Transverse colon (tissue), 4 donors: ENCODE data around the gene C1QTNF6.

Experiments used
- POLR2A ChIP-seq: fragments of 450-650 bp; IDR thresholded peaks from one replicate; pipeline ENCODE4 v1.6.1; 2016; ENCODE audit warnings: antibody characterized with exemption, mild to moderate bottlenecking, moderate library complexity
- POLR2AphosphoS5 ChIP-seq, 3 donors: sonication (generic); formaldehyde crosslinking; IDR thresholded peaks; one replicate each; pipeline ENCODE4 v1.6.1; 2016; ENCODE audit warnings: antibody characterized with exemption in 3 of 3
- TF ChIP-seq, protein P1 (sequence below), 5 experiments: fragments of 200-600 bp in 3 of 5; fragments of 450-650 bp in 2 of 5; sonication (generic) in 3 of 5; IDR thresholded peaks; 1 replicate in 2 of 5; 2 replicates in 3 of 5; pipeline ENCODE4 v1.5.1; 2016 to 2017; ENCODE audit warnings: antibody characterized with exemption in 5 of 5, inconsistent platforms in 3 of 5, mild to moderate bottlenecking in 2 of 5, moderate library complexity in 1 of 5

DNA sequence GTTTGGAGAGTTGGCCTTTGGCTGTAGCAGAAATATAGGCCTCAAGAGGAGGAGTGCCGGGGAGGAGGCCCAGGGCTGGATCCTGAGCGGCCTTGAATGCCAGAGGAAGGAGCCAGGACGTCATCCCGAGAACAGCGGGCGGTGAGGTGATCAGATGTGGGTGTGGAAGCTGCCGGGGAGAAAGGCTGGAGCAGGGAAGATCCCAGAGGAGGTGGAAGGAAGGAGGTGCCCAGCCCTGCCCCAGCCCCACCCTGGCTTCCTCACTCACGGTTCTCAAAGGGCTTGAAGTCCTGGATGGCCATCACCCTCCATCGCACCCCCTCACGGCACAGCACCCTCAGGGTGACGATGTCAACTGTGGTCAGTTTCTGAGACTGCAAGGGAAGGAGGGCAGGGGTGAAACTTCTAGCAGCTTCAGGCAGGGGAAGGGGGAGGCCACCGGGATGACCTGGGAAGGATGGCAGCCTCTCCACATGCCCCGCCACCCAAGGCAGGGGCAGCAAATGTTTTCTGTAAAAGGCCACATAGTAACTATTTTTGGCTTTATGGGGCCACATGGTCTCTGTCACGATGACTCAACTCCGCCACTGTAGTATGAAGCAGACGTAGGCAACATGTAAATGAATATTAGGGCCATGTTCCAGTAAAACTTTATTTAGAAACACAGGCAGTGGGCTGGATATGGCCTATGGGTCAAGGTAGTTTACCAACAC, 49.0 kb downstream of the C1QTNF6 start:
- TF ChIP-seq, protein P1, sequence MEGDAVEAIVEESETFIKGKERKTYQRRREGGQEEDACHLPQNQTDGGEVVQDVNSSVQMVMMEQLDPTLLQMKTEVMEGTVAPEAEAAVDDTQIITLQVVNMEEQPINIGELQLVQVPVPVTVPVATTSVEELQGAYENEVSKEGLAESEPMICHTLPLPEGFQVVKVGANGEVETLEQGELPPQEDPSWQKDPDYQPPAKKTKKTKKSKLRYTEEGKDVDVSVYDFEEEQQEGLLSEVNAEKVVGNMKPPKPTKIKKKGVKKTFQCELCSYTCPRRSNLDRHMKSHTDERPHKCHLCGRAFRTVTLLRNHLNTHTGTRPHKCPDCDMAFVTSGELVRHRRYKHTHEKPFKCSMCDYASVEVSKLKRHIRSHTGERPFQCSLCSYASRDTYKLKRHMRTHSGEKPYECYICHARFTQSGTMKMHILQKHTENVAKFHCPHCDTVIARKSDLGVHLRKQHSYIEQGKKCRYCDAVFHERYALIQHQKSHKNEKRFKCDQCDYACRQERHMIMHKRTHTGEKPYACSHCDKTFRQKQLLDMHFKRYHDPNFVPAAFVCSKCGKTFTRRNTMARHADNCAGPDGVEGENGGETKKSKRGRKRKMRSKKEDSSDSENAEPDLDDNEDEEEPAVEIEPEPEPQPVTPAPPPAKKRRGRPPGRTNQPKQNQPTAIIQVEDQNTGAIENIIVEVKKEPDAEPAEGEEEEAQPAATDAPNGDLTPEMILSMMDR (IDR thresholded peaks at IDR 0.05), result no peak
- no peak for TF ChIP-seq POLR2AphosphoS5 (IDR thresholded peaks at IDR 0.05)
- no peak for TF ChIP-seq POLR2A
